GM19035 (cell line): ENCODE measurements around the gene FRG2.
"Not testable (repeated sequence)": the region's sequence is repeated elsewhere in the genome, so short reads cannot be mapped to it uniquely, and the experiment has no call there.

Source experiments
- ATAC-seq: cut with Tn5 transposase; IDR thresholded peaks from one replicate; pipeline ENCODE4 v1.9.1; 2021; ENCODE audit not compliant: unreplicated experiment

FRG2 gene

DNA sequence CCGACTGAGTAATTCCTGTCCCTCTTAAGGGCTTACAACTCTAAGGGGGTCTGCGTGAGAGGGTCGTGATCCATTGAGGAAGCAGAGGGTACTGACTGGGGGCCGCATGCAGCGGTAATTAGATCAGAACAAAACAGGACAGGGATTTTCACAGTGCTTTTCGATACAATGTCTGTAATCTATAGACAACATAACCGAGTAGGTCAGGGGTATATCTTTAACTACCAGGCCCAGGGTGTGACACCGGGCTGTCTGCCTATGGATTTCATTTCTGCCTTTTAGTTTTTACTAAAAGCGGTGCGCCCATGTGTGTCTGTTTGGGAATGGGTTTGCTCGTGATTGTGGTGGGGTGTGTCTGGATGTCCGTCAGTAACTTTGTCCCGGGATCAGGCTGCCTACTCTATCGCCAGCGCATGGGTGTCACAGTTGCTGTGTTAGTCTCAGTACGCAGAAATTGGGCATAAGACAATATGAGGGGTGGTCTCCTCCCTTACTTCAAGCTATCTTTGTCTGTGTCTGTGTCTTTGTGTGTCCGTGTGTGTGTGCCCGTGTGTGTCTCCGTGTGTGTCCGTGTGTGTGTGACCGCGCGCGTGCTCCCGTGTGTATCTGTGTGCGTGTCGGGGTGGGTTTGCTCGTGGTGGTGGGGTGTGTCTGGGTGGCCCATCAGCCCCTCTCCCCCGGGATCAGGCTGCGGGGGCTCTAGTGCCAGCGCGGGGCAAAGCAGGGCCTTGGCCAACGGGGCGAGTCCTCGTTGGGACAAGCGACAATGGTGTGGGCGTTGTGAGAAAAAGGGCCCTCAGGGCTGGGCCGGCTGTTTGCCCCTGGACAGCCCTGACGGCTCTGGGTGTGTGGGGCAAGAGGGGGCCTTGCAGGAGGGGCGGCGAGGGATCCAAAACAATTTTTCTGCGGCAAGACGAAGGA is 10.4 kb downstream of the FRG2 start:
- no peak for ATAC-seq

DNA sequence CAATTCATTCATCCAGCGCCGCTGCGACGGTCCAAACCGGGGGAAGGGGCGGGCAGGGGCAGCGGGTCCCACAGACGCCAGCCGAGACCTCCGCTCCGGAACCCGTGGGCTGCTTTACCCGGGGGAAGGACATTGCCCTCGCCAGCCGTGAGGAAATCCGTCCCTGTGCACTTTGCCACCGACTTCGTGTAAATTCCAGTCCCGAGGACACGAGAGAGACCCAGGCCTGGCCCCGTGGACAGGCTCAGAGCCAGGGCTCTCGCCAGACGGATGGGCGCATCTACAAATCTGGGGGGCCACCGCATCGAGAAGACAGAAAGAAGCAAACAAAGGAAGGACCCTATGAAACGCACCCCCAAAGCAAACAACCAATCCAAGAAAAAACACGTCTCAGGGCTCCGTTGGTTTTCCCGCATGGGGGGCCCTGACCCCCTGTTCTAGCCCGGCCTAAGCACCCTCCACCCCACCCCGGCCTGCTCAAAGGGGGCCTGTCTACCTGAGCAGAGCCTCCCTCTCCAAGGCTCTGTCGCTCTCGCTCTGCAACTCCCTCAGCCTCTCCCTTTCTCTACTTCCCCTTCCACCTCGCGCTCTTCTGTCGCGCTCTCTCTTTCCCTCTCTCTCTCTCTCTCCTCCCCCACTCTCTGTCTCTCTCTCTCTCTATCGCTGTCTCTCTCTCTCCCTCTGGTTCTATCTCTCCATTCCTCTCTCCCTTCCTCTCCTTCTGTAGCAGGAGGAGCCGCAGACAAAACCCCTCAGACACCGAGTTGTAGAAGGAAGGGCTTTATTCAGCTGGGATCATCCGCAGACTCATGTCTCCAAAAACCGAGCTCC is 11.3 kb downstream of the FRG2 start:
- no peak for ATAC-seq

DNA sequence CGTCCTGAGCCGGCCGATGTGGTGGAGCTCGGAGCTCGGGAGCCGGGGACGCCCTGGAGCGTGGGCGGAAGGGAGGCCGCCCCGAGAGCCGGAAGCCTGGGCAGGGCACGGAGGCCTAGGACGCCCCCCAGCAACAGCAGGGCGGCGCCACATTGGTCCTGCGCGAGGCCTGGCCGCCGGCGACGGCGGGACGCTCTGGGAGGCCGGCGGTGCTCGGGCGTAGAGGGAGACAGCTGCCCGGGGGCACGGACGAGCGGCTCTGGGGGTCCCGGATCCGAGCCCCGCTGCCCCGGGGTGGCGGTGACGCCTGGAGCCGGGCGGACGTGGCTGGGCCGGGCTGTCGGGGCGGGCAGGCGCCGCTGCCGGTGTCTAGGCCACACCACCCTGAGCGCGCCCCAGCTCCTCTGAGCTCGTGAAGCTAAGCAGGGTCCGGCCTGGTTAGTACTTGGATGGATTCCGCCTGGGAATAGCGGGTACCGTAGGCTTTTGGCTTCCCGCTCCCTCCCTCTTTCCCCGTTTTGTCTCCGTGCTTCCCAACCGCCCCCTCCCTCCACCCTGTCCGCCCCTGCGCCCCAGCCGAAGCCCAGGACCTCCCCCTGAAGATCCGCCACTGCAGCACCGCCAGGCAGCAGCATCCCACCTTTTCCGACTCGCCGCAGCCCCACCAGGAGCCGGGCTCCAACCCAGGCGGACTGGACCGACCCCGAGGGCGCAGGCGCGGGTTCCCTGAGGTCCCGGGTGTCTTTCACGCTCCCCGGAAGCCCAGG is 12.1 kb downstream of the FRG2 start:
- peak; percentile 67 for ATAC-seq

DNA sequence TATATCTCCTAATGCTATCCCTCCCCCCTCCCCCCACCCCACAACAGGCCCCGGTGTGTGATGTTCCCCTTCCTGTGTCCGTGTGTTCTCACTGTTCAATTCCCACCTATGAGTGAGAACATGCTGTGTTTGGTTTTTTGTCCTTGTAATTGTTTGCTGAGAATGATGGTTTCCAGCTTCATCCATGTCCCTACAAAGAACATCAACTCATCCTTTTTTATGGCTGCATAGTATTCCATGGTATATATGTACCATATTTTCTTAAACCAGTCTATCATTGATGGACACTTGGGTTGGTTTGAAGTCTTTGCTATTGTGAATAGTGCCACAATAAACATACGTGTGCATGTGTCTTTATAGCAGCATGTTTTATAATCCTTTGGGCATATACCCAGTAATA is 37.1 kb downstream of the FRG2 start:
- ATAC-seq, result not testable (repeated sequence)

DNA sequence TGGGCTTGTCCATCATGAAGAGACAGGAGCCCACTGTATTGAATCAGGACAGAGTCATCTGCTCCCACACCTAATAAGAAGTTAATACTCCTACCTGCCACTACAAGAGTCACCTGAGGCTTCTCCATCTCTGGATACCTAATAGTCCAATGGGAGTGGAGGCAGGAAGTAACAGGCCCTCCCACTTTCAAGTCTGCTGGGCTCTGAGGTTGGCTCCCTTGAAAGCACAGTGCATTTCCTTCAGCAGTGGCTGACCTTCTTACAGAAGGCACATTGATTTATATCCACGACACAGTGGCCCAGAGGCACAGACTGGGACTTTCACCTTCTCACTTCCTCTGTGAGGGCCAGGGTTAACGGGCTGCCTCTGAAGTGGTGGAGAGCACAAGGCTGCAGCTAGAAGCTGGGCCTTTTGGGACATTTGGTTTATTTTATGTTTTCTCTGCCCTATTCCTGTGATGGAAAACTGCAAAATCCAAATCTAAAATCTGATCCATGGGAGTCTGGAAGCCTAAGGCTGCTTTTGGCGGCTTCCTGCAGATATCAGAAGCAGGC is 38.1 kb downstream of the FRG2 start:
- ATAC-seq, result no peak

DNA sequence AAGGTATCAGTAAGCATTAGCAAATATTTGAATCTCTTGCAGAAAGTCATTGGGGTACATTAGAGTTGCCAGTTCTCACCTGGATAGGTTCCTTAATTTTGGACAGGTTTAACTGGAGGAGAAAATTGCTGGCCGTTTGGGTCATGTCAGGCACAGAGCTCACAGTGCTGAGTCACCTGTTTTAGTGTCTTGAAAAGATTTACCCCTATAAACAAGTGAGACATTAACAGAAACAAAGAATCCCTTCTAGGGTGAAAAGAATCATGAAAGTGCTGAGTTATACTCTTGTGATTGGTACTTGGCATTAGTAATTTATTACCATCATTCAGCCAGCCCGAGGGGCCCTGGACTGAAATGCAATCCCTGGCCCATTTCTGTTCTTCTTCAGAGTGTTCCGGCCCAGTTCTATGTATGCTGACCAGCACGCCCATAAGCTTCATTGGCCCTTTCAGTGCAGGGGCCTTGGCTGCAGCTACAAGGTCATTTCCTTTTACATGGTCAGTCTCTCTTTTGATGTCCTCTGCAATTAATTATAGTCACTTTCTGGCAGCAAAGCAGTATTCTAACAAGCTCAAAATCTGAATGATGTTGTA is 41.3 kb downstream of the FRG2 start:
- not testable (repeated sequence) for ATAC-seq

DNA sequence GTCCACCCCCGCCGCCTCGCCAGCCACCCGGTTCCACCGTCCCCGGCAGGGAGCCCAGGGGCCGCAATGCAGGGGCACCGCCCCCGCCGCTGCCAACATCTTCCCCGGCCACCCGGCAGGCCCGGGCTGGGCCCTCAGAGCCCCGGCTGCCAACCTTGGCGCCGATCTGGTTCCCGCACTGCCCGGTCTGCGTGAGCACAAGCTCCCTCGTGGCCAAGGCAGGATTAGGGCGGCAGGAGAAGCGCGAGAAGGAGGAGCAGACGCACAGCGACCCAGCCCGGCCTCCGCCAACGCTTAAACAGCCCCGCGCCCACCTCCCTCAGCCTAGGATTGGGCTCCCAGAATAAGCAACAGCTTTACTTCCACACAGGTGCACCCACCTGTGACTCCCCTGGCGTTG is 42.4 kb downstream of the FRG2 start:
- ATAC-seq, result not testable (repeated sequence)

DNA sequence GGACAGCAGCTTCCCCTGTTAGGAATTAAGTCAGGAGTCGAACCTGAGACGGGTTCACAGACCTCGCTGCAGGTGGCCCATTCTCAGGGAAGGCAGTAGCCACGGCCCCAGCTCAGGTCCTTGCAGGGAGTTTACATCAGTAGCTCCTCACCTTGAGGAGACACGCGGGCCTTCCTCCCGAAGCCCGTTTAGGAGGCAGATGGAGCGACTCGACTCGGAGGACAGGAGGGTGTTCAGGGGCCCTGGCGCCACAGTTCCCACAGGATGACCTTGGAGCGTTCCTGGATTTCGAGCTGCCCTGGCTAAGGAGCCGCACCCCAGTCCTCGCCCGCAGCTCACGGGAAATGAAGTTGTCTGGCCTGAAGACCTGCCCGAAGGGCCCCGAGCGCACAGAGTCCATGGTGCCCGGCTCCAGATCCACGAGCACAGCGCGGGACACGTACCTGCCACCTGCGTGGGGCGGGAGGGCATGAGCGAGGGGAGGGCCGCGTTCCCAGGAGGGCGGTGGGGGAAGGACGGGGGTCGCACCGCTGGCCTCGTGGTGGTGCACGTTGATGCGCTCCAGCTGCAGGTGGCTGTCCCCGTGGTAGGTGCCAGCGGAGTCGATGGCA is 43.0 kb downstream of the FRG2 start:
- not testable (repeated sequence) for ATAC-seq

DNA sequence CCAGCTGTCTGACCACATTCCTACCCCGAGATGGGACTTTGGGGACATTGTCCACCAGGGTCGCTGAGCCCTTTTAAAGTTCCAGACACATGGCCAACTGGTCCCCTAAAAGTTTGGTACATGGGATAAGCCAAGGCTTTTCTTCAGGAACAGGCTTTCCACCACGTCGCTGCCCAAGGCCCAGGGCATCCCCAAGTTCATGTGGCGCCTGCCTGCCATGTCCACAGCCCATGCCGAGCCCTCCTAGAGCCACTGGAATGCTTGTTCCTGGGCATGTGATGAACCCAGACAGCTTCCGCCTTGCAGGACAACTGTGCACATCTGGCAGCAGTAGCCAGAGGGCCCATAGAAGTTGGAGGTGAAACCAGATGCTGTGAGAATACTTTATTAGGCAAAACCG is 45.1 kb downstream of the FRG2 start:
- ATAC-seq, result no peak

DNA sequence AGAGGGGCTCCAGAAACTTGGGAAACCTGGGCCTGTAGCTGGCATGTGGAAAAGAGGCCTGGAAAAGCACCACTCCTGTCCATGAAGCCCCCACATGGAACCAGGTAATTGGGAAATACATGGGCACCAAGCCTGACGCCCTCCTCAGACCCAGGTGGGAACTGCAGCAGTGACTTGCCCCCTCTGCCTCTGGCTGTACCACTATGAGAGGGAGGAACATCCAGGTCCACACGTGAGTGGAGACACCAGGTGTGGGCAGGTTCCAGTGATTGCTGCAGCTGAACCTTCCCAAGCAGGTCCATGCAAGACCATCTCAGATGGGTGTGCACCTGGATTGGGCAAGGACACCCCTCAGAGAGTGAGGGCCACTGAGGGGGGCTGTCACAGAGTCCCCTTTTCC is 46.8 kb downstream of the FRG2 start:
- ATAC-seq, result not testable (repeated sequence)

DNA sequence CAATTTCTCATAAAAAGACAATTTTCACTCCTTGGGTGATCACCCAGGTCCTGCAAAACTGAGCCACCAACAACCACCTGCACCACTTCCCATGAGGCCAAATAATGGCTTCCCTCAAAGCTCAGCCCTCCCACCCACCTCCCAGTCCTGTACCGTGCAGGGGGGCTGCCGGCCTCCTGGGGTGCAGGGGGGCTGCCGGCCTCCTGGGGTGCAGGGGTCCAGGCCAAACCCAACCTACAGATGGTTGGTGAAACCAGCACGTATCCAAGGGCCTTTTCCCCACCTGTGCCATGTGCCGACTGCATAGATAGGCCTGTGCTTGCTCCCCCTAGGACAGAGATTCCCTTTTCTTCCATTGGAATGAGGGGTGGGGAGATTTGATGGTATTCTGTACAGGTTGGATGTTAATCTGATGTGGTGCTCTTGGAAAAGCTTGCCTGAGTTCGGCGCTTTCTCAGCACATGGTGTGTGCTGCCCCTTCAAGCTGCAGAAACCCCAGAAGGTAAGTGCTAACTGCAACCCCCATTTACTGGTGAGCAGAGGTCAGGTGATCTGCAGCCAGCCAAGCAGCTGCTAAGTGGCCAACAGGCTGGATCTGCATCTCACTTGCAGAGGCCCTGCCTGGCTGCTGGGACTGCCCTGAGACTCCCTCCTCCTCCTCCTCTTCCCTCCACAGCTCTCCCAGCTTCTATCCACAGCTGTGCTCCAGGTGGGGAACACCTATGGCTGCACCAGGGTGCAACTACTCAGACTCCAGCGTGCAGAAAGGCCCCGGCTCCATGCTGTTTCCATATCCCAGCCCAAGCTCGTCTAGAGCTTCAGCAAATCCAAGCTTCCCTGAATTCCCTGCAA is 47.6 kb downstream of the FRG2 start:
- no peak for ATAC-seq
